ENCODE measurements around the gene KDM8.

Gene KDM8

DNA sequence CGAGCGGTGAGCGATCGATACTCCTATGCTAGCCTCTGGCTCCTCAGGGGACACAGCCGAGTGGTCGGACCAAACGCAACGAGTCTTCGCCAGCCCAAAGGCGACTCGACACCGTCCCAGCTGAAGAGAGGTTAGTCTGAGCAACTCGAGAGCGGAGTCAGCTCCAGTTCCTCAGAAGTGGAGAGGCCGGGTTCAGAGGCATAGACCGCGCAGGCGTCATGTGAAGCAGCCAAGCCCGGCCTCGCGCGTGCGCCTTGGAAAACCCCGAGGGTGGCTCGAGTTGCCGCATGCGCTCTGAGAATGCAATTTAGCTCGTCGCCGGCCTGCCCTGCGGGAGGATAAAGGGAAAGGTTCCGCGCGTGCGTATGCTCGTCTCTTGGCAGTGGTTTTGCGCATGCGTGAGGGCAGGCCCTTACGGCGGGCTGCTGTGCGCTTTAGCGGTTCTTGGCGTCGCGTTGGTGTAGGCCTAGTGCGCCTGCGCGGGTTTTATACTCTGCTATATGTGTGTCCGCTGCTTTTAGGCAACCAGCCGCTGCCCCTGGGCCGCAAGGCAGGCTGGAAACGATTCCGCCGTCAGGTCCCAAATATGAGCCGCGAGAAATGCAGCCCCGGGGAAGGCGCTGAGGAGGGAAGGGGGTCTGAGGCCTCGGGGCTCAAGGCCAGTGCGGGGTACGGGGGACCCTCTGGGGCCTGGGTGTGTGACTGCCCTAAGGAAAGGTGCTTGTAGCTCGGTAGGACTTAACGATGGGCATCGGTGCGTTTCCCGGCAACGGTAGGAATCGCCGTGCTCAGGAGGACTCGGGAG, at the start of gene KDM8:
Gene KDM8, plus strand, starts transcription at position 20 of the 805 bp plus-strand sequence. CDS start 6,598 bp downstream, outside the sequence.
- DNase-seq (ENCODE audit: low read depth in 2 of 2), result peak; percentile 99 to 100

GRCh38 chr16:27154705-27155521, 48.4 kb upstream of the KDM8 start:
- DNase-seq (ENCODE audit: low read depth in 2 of 2), result peak; percentile 32 to 46

DNA sequence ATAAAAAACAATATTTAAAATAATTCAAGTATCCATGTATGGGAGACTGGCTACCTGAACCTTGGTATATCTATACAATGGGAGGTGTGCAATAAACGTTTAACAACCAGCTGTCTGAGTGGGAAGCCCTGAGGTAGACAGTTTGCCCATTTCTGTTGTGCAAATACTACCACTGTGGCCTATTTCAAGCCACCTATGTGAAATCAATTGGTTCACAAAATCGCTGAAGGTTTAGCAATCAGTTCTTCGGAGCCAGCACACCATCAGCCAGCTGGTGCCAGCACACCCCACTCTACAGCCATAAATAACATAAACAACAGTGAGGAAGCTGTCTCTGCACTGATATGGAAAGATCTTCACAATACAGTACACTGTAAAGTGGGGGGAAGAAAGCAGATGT, 46.7 kb upstream of the KDM8 start:
- no peak for DNase-seq (ENCODE audit: low read depth in 2 of 2)

- DNase-seq (ENCODE audit: low read depth in 2 of 2), result no peak
Measured at GRCh38 chr16:27161398-27161797, 41.9 kb upstream of the KDM8 start.

DNA sequence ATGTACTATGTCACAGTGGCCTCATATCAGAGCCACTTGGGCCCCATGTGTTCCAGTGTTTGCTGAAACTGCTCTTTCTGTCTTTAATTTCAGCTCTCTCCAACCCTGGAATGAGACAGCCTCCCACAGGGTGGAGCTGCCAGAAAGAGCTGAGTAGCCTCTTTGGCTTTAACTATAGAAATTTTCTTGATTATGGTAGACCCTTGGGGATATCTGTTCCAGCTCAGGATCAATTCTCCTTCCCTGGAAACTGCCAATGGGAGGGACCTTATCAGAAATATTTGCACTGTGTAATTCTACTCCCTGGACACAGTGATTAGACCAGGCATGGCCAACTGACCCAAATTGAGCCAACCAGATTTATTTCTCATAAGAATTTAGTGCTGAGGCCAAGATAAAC, 39.0 kb upstream of the KDM8 start:
- DNase-seq (ENCODE audit: low read depth in 2 of 2), result no peak

DNA sequence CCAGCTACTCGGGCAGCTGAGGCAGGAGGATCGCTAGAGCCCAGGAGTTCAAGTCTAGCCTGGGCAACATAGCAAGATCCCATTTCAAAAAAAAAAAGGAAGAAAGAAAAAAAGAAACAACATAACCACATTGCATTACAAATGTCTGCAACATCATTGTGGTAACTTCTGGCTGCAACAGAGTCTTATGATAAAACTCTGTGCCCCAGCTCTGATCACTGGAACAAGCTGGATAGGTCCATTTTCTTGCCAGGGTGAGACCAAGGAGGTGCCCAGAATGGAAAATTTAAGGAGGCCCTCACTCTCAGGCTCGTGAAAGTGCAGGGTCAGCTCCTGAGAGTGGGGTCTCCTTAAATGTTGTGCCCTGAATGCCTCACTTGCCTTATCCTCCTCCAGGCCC, 37.8 kb upstream of the KDM8 start:
- DNase-seq (ENCODE audit: low read depth in 2 of 2), result no peak

DNA sequence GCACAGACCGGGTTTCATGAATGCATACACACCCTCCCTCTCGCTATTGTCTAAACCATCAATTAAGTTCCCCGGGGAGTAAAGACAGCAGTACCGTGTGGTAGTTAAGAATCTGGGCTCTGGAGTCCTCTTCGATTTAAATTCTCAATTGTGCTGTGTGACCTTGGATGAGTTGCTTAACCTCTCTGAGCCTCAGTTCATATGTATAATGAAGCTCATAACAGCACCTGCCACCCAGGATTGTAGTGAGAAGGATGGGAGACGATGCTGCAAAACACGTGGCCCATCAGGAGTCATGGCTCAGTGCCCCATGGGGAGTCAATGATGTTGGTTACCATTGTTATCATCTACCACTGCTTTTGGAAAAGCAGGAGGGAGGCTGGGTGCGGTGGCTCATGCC, 34.5 kb upstream of the KDM8 start:
- no peak for DNase-seq (ENCODE audit: low read depth in 2 of 2)

DNA sequence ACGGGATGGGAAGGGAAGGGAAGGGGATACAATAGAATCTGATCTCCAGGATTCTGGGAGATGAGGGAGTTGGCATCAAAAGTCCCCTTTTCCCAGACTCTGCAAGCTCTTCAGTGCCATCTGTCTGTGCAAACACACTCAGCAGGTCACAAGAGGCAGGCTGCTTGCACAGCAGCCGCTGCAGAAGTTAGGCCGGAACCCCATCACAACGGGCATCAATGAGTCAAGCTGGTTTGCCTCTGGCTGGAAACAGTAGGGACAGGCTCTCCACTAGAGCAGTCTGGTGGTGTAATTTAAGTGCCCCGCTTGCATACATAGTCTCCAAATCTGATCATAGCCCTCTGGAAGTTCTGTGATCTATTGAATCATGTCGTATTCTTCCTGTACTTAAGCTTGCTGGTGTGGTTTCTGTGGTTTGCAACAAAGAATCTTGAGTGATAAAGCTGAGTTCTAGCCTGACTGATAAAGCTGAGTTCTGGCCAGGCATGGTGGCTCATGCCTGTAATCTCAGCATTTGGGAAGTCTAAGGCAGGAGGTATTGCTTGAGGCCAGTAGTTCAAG, 33.7 kb upstream of the KDM8 start:
- peak; percentile 31 to 61 for DNase-seq (ENCODE audit: low read depth in 2 of 2)

- DNase-seq (ENCODE audit: low read depth in 2 of 2), result no peak
Measured at GRCh38 chr16:27171584-27171983, 31.7 kb upstream of the KDM8 start.

DNA sequence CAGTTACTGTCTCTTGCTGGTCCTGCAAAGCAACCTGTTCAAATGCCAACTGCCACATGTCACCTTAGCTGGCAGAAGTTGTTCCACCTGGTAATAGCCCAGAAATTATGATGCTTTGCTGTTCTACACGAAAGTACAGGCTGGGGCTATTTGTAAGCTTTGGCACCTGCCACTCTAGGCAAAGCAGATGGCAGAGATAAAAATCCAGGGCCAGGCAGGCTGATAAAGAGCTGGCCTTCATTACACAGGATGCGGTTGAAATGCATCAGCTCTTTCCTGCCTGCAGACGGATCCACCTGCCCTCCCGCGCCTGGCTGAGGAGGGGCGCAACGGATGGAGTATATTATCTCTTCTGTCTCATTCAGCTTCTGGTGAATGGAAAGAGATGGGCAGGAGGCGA, 29.3 kb upstream of the KDM8 start:
- DNase-seq (ENCODE audit: low read depth in 2 of 2), result peak in 1 of 2 donors; percentile 23

- no peak for DNase-seq (ENCODE audit: low read depth in 2 of 2)
Measured at GRCh38 chr16:27174798-27175197, 28.5 kb upstream of the KDM8 start.

- no peak for DNase-seq (ENCODE audit: low read depth in 2 of 2)
Measured at GRCh38 chr16:27175888-27176287, 27.4 kb upstream of the KDM8 start.

- no peak for DNase-seq (ENCODE audit: low read depth in 2 of 2)
Measured at GRCh38 chr16:27177031-27177774, 26.1 kb upstream of the KDM8 start.

GRCh38 chr16:27179500-27180072, 23.7 kb upstream of the KDM8 start:
- DNase-seq (ENCODE audit: low read depth in 2 of 2), result peak; percentile 73

GRCh38 chr16:27181019-27181790, 22.1 kb upstream of the KDM8 start:
- no peak for DNase-seq (ENCODE audit: low read depth in 2 of 2)

- no peak for DNase-seq (ENCODE audit: low read depth in 2 of 2)
Measured at GRCh38 chr16:27182906-27183405, 20.4 kb upstream of the KDM8 start.

DNA sequence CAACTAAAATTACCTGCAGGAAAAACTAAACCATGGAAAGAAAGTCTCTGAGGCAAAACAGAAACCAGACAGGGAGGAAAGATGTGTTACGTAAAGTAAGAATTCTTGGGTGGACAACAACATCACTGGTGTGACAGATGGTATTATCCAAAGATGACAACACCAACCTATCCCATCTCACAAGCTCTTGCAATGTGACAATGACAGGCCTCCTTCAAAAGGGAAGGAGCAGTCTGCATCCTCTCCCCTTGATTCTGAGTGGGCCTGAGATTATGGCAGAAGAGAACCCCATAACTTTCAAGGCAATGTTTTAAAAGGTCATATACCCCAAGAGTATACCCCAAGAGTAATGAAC, 17.6 kb upstream of the KDM8 start:
- no peak for DNase-seq (ENCODE audit: low read depth in 2 of 2)

- DNase-seq (ENCODE audit: low read depth in 2 of 2), result no peak
Measured at GRCh38 chr16:27188633-27189032, 14.7 kb upstream of the KDM8 start.

GRCh38 chr16:27189335-27189972, 13.9 kb upstream of the KDM8 start:
- no peak for DNase-seq (ENCODE audit: low read depth in 2 of 2)

DNA sequence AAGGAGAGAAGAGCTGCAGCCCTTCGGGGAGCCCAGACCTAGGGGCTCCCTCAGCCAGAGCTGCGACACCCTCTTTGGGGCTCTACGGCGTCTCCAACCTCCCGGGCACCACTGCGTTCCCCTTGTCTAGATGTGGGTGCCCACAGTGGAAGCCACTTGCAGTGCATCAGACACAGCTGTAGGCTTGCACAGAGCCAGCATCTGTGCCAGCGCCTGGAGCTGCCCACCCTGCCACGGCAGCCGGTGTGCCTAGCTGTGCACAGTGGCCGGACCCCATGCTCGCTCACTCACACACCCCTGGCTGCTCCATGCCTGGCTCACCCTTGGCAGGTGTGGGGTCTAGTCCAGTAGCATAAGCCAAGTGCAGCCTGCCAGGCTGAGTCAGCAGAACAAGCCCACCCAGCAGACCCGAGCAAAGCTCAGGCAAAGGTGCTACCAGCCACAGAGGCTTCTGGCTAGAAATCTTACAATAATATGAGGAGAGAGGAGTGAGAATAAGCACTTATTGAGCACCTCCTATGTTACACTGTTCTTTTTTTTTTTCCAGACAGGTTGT, 12.9 kb upstream of the KDM8 start:
- DNase-seq (ENCODE audit: low read depth in 2 of 2), result no peak
